Measurements from ENCODE around the gene MARK3.
"Not testable (repeated sequence)": the region's sequence is repeated elsewhere in the genome, so short reads cannot be mapped to it uniquely, and the experiment has no call there.

Gene MARK3

DNA sequence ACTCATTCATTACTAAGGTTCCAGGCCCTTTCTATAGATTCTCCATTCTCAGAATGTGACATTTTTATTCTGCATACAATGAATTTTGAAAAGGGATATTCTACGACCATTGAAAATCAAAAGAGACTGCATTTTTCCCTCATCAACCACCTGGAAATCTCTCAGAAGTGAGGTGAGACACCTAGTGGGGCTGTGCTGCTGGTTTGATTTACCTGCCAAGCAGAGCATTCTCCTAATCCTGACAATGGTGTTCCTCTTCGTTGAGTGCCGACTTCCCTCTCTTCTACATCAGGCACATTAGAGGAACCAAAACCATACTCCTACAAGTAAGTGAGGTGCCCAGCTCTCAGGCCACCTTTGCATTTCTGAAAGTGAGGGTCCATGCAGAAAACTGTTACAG, 122.5 kb downstream of the MARK3 start:
- Histone ChIP-seq H3K9ac (ENCODE audit: low read length) (no peak overlapping the region), H3K36me3 (ENCODE audit: control insufficient read depth, insufficient read depth, low read length) (peaks cover 65% of the 10 kb centered on the region), H3K27ac (ENCODE audit: low read depth, low read length) (no peak overlapping the region), H3K9me3 (ENCODE audit: control insufficient read depth, insufficient read depth, low read depth, low read length) (no peaks in the 10 kb centered on the region), H3K4me3 (ENCODE audit: low read depth, low read length) (no peak overlapping the region), H3K4me1 (ENCODE audit: control insufficient read depth, insufficient read depth, low read length) (no peaks in the 10 kb centered on the region), H3K27me3 (ENCODE audit: control insufficient read depth, insufficient read depth, low read length) (no peaks in the 10 kb centered on the region)

GRCh38 chr14:103508521-103509329, 123.5 kb downstream of the MARK3 start:
- Histone ChIP-seq H3K27me3 (ENCODE audit: control insufficient read depth, insufficient read depth, low read length) (no peaks in the 10 kb centered on the region), H3K27ac (ENCODE audit: low read depth, low read length) (no peak overlapping the region), H3K4me3 (ENCODE audit: low read depth, low read length) (no peak overlapping the region), H3K4me1 (ENCODE audit: control insufficient read depth, insufficient read depth, low read length) (no peaks in the 10 kb centered on the region), H3K9me3 (ENCODE audit: control insufficient read depth, insufficient read depth, low read depth, low read length) (no peaks in the 10 kb centered on the region), H3K9ac (ENCODE audit: low read length) (no peak overlapping the region), H3K36me3 (ENCODE audit: control insufficient read depth, insufficient read depth, low read length) (peaks cover 59% of the 10 kb centered on the region)

GRCh38 chr14:103509864-103510723, 124.9 kb downstream of the MARK3 start:
- Histone ChIP-seq H3K9me3 (ENCODE audit: control insufficient read depth, insufficient read depth, low read depth, low read length) (no peaks in the 10 kb centered on the region), H3K36me3 (ENCODE audit: control insufficient read depth, insufficient read depth, low read length) (peaks cover 48% of the 10 kb centered on the region), H3K9ac (ENCODE audit: low read length) (no peak overlapping the region), H3K4me1 (ENCODE audit: control insufficient read depth, insufficient read depth, low read length) (no peaks in the 10 kb centered on the region), H3K4me3 (ENCODE audit: low read depth, low read length) (no peak overlapping the region), H3K27me3 (ENCODE audit: control insufficient read depth, insufficient read depth, low read length) (no peaks in the 10 kb centered on the region), H3K27ac (ENCODE audit: low read depth, low read length) (no peak overlapping the region)

GRCh38 chr14:103510724-103511693, 125.8 kb downstream of the MARK3 start:
- H3K4me1 ChIP-seq (ENCODE audit: control insufficient read depth, insufficient read depth, low read length), result no peaks in the 10 kb centered on the region
- H3K27me3 ChIP-seq (ENCODE audit: control insufficient read depth, insufficient read depth, low read length), result no peaks in the 10 kb centered on the region
- no peak overlapping the region for H3K4me3 ChIP-seq (ENCODE audit: low read depth, low read length)
- no peak overlapping the region for H3K9ac ChIP-seq (ENCODE audit: low read length)
- H3K36me3 ChIP-seq (ENCODE audit: control insufficient read depth, insufficient read depth, low read length), result peaks cover 43% of the 10 kb centered on the region
- H3K27ac ChIP-seq (ENCODE audit: low read depth, low read length), result no peak overlapping the region
- no peaks in the 10 kb centered on the region for H3K9me3 ChIP-seq (ENCODE audit: control insufficient read depth, insufficient read depth, low read depth, low read length)

- H3K4me3 ChIP-seq (ENCODE audit: low read depth, low read length); H3K27me3 ChIP-seq (ENCODE audit: control insufficient read depth, insufficient read depth, low read length); H3K9ac ChIP-seq (ENCODE audit: low read length); H3K4me1 ChIP-seq (ENCODE audit: control insufficient read depth, insufficient read depth, low read length); H3K27ac ChIP-seq (ENCODE audit: low read depth, low read length); H3K9me3 ChIP-seq (ENCODE audit: control insufficient read depth, insufficient read depth, low read depth, low read length): not testable (repeated sequence)
- peaks cover 42% of the 10 kb centered on the region for H3K36me3 ChIP-seq (ENCODE audit: control insufficient read depth, insufficient read depth, low read length)
Observed at GRCh38 chr14:103512180-103512579, 127.0 kb downstream of the MARK3 start.

GRCh38 chr14:103512701-103513611, 127.7 kb downstream of the MARK3 start:
- Histone ChIP-seq H3K27me3 (ENCODE audit: control insufficient read depth, insufficient read depth, low read length) (no peaks in the 10 kb centered on the region), H3K9me3 (ENCODE audit: control insufficient read depth, insufficient read depth, low read depth, low read length) (no peaks in the 10 kb centered on the region), H3K4me3 (ENCODE audit: low read depth, low read length) (no peak overlapping the region), H3K4me1 (ENCODE audit: control insufficient read depth, insufficient read depth, low read length) (peaks cover 3% of the 10 kb centered on the region), H3K9ac (ENCODE audit: low read length) (no peak overlapping the region), H3K36me3 (ENCODE audit: control insufficient read depth, insufficient read depth, low read length) (peaks cover 35% of the 10 kb centered on the region), H3K27ac (ENCODE audit: low read depth, low read length) (no peak overlapping the region)

GRCh38 chr14:103514596-103515421, 129.6 kb downstream of the MARK3 start:
- Histone ChIP-seq H3K36me3 (ENCODE audit: control insufficient read depth, insufficient read depth, low read length) (peaks cover 33% of the 10 kb centered on the region), H3K4me1 (ENCODE audit: control insufficient read depth, insufficient read depth, low read length) (peaks cover 19% of the 10 kb centered on the region), H3K9me3 (ENCODE audit: control insufficient read depth, insufficient read depth, low read depth, low read length) (no peaks in the 10 kb centered on the region), H3K27ac (ENCODE audit: low read depth, low read length) (no peak overlapping the region), H3K27me3 (ENCODE audit: control insufficient read depth, insufficient read depth, low read length) (no peaks in the 10 kb centered on the region), H3K4me3 (ENCODE audit: low read depth, low read length) (no peak overlapping the region), H3K9ac (ENCODE audit: low read length) (no peak overlapping the region)

- Histone ChIP-seq H3K36me3 (ENCODE audit: control insufficient read depth, insufficient read depth, low read length) (peaks cover 26% of the 10 kb centered on the region), H3K4me3 (ENCODE audit: low read depth, low read length) (no peak overlapping the region), H3K9ac (ENCODE audit: low read length) (no peak overlapping the region), H3K27me3 (ENCODE audit: control insufficient read depth, insufficient read depth, low read length) (no peaks in the 10 kb centered on the region), H3K4me1 (ENCODE audit: control insufficient read depth, insufficient read depth, low read length) (peaks cover 22% of the 10 kb centered on the region), H3K27ac (ENCODE audit: low read depth, low read length) (no peak overlapping the region), H3K9me3 (ENCODE audit: control insufficient read depth, insufficient read depth, low read depth, low read length) (no peaks in the 10 kb centered on the region)
Observed at GRCh38 chr14:103516426-103517173, 131.4 kb downstream of the MARK3 start.

DNA sequence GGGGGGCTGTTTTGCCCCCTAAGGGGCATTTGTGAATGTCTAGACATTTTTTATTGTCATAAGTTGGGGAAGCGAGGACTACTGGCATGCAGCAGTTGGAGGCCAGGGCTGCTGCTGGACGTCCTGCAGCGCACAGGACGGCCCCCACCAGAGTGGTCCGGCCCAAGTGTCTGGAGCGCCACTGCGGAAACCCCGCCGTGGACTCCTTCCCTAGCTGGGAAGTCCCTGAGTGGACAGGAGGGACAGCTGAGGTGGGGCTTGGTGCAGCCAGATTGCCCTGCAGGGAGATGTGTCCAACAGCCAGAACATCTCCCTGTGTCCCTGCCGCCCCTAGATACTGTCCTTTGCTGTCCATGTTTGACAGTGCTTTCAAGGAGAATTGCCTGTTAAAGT, 132.0 kb downstream of the MARK3 start:
- no peak overlapping the region for H3K9ac ChIP-seq (ENCODE audit: low read length)
- H3K9me3 ChIP-seq (ENCODE audit: control insufficient read depth, insufficient read depth, low read depth, low read length), result no peaks in the 10 kb centered on the region
- peaks cover 22% of the 10 kb centered on the region for H3K4me1 ChIP-seq (ENCODE audit: control insufficient read depth, insufficient read depth, low read length)
- no peak overlapping the region for H3K4me3 ChIP-seq (ENCODE audit: low read depth, low read length)
- peaks cover 25% of the 10 kb centered on the region for H3K36me3 ChIP-seq (ENCODE audit: control insufficient read depth, insufficient read depth, low read length)
- no peak overlapping the region for H3K27ac ChIP-seq (ENCODE audit: low read depth, low read length)
- H3K27me3 ChIP-seq (ENCODE audit: control insufficient read depth, insufficient read depth, low read length), result no peaks in the 10 kb centered on the region
